DMS153 treated with DMSO at 0.1 percent for 48 hours (cell line): ENCODE results near the gene IQCC.

ENCODE experiments used
- DNase-seq: peaks from one replicate; lab custom pipeline; 2025; ENCODE audit not compliant: unreplicated experiment; lab: John Stamatoyannopoulos, UW

IQCC gene

GRCh38 chr1:32255072-32256071 lies 49.9 kb downstream of the IQCC start:
- DNase-seq: no peak

GRCh38 chr1:32256473-32257226 lies 51.2 kb downstream of the IQCC start:
- no peak for DNase-seq

GRCh38 chr1:32257227-32257508 lies 51.7 kb downstream of the IQCC start:
- DNase-seq: no peak
